HEK293 (cell line): Measurements from ENCODE around the gene COL13A1.

ENCODE experiments used
- CTCF ChIP-seq: fragments of 450-650 bp; formaldehyde crosslinking; IDR thresholded peaks from 2 replicates; pipeline ENCODE4 v1.5.1; 2016; ENCODE audit warnings: missing biosample characterization, missing genetic modification characterization
- ZNF549 ChIP-seq: fragments of 450-650 bp; IDR thresholded peaks from 2 replicates; pipeline ENCODE4 v1.5.1; 2018; ENCODE audit warnings: missing biosample characterization, missing genetic modification characterization, mild to moderate bottlenecking, inconsistent platforms, moderate library complexity

- no peak for TF ChIP-seq CTCF
- TF ChIP-seq ZNF549, result no peak
Measured at GRCh38 chr10:69898524-69898923, 96.8 kb downstream of the COL13A1 start.
